Muscle of back (tissue), 11 donors: ENCODE measurements around the gene CCDC89. TPM values are rescaled to one million over a fixed set of nuclear protein-coding genes. Genes with fewer than 3 reads are reported as not detected.
"Not testable (repeated sequence)": the region's sequence is repeated elsewhere in the genome, so short reads cannot be mapped to it uniquely, and the experiment has no call there.

Experiments used
- DNase-seq, 3 donors: peaks; one replicate each; pipeline versions ENCODE4 v3.0.0 to v3.0.0-alpha.2; 2013
- polyA plus RNA-seq, 10 donors: library from polyadenylated mRNA; unstranded; fragments of 120-200 nt; gene quantifications; one replicate each; pipeline ENCODE4 v1.2.1, GENCODE V29; 2013; ENCODE audit not compliant: insufficient read length in 10 of 10

The CCDC89 gene
- polyA plus RNA-seq, 10 donors = 1.1 to 2.5 (median 1.7) TPM

- no peak for DNase-seq
Measured at GRCh38 chr11:85656777-85657176, 29.2 kb downstream of the CCDC89 start.

GRCh38 chr11:85654343-85654742, 31.7 kb downstream of the CCDC89 start:
- DNase-seq = not testable (repeated sequence)

- DNase-seq = no peak
Measured at GRCh38 chr11:85652786-85653447, 33.1 kb downstream of the CCDC89 start.

GRCh38 chr11:85651118-85651517, 34.9 kb downstream of the CCDC89 start:
- DNase-seq = no peak

- DNase-seq = peak; percentile 86 to 97 (median 92)
Measured at GRCh38 chr11:85647604-85648299, 38.2 kb downstream of the CCDC89 start, which contains the start of gene TMEM126A. Gene TMEM126A (plus strand): TSS chr11:85647967. CDS start chr11:85650256, 2,289 bp downstream.

- no peak for DNase-seq
Measured at GRCh38 chr11:85647078-85647477, 38.9 kb downstream of the CCDC89 start.

- peak in 1 of 3 donors; percentile 13 for DNase-seq
Measured at GRCh38 chr11:85643191-85643614, 42.8 kb downstream of the CCDC89 start.

- DNase-seq = no peak
Measured at GRCh38 chr11:85634747-85635146, 51.2 kb downstream of the CCDC89 start.

Other genes starting within 250 kb of the CCDC89 start
- 10 to 100 TPM in 5 of 10 donors, 1 to 10 TPM in 5; 7.0 to 15.2 (median 10.4) TPM for gene DLG2, start 58.9 kb downstream of the CCDC89 start, polyA plus RNA-seq
- gene TMEM126B, start 57.6 kb downstream of the CCDC89 start, polyA plus RNA-seq = 10 to 100 TPM; 39.2 to 51.0 (median 47.1) TPM
- gene TMEM126A, start 38.2 kb downstream of the CCDC89 start, polyA plus RNA-seq = 10 to 100 TPM; 35.2 to 44.5 (median 37.9) TPM
- 10 to 100 TPM; 38.5 to 71.7 (median 50.6) TPM for gene CREBZF, start 21.1 kb downstream of the CCDC89 start, polyA plus RNA-seq
- gene SYTL2, start 124.9 kb upstream of the CCDC89 start, polyA plus RNA-seq = 100 to 1,000 TPM in 4 of 10 donors, 10 to 100 TPM in 6; 48.8 to 134 (median 81.9) TPM
- not detected for gene CCDC83, start 169.2 kb upstream of the CCDC89 start, polyA plus RNA-seq